ENCODE data around the gene SHC3.

- TF ChIP-seq ZNF384 (IDR thresholded peaks at IDR 0.05) (no peak), HDGF (IDR thresholded peaks at IDR 0.05; ENCODE audit: borderline replicate concordance) (no peak), CTBP1 (IDR thresholded peaks at IDR 0.05; ENCODE audit: borderline replicate concordance) (no peak), SP1 (IDR thresholded peaks at IDR 0.05) (no peak)
Observed at GRCh38 chr9:88987661-88988060, 191.0 kb downstream of the SHC3 start.
